Measurements from ENCODE around the gene CX3CL1.

Gene CX3CL1

GRCh38 chr16:57372372-57373116, at the start of gene CX3CL1:
CX3CL1 (plus strand) TSS chr16:57372490; CDS start chr16:57372569, 79 bp downstream.
- TF ChIP-seq CTCF (IDR thresholded peaks at IDR 0.05; ENCODE audit: low read depth, low read length): no peak
- DNase-seq (ENCODE audit: low read depth in 2 of 2): peak in 1 of 2 donors; percentile 64
- H3K4me3 ChIP-seq (replicated peaks in 1 of 2; ENCODE audit: low read depth in 2 of 2, low read length in 2 of 2): peak within 1 kb of the TSS in 1 of 2 donors; percentile 19

GRCh38 chr16:57324749-57325148, 47.5 kb upstream of the CX3CL1 start:
- no peak for TF ChIP-seq CTCF (IDR thresholded peaks at IDR 0.05; ENCODE audit: low read depth, low read length)
- H3K4me3 ChIP-seq (replicated peaks in 1 of 2; ENCODE audit: low read depth in 2 of 2, low read length in 2 of 2): no peak overlapping the region
- no peak for DNase-seq (ENCODE audit: low read depth in 2 of 2)

- TF ChIP-seq CTCF (IDR thresholded peaks at IDR 0.05; ENCODE audit: low read depth, low read length): no peak
- no peak overlapping the region for H3K4me3 ChIP-seq (replicated peaks in 1 of 2; ENCODE audit: low read depth in 2 of 2, low read length in 2 of 2)
- DNase-seq (ENCODE audit: low read depth in 2 of 2): peak; percentile 21 to 74
Measured at GRCh38 chr16:57325458-57325857, 46.8 kb upstream of the CX3CL1 start.

GRCh38 chr16:57329718-57330327, 42.5 kb upstream of the CX3CL1 start:
- no peak for DNase-seq (ENCODE audit: low read depth in 2 of 2)
- no peak for TF ChIP-seq CTCF (IDR thresholded peaks at IDR 0.05; ENCODE audit: low read depth, low read length)
- no peak overlapping the region for H3K4me3 ChIP-seq (replicated peaks in 1 of 2; ENCODE audit: low read depth in 2 of 2, low read length in 2 of 2)

- no peak for TF ChIP-seq CTCF (IDR thresholded peaks at IDR 0.05; ENCODE audit: low read depth, low read length)
- H3K4me3 ChIP-seq (replicated peaks in 1 of 2; ENCODE audit: low read depth in 2 of 2, low read length in 2 of 2): no peak overlapping the region
- DNase-seq (ENCODE audit: low read depth in 2 of 2): no peak
Measured at GRCh38 chr16:57331355-57331754, 40.9 kb upstream of the CX3CL1 start.

- H3K4me3 ChIP-seq (replicated peaks in 1 of 2; ENCODE audit: low read depth in 2 of 2, low read length in 2 of 2): no peak overlapping the region
- DNase-seq (ENCODE audit: low read depth in 2 of 2): no peak
- TF ChIP-seq CTCF (IDR thresholded peaks at IDR 0.05; ENCODE audit: low read depth, low read length): no peak
Measured at GRCh38 chr16:57333402-57333801, 38.9 kb upstream of the CX3CL1 start.

Data from cardiac fibroblast (primary cell).